Dedifferentiated amniotic fluid mesenchymal stem cell (primary cell): Measurements from ENCODE around the gene CSAG3.
"Not testable (repeated sequence)": the region's sequence is repeated elsewhere in the genome, so short reads cannot be mapped to it uniquely, and the experiment has no call there.

ENCODE experiments used
- DNase-seq: peaks from one replicate; pipeline ENCODE4 v3.0.0-alpha.2; 2016; ENCODE audit errors: extremely low spot score

CSAG3 gene

DNA sequence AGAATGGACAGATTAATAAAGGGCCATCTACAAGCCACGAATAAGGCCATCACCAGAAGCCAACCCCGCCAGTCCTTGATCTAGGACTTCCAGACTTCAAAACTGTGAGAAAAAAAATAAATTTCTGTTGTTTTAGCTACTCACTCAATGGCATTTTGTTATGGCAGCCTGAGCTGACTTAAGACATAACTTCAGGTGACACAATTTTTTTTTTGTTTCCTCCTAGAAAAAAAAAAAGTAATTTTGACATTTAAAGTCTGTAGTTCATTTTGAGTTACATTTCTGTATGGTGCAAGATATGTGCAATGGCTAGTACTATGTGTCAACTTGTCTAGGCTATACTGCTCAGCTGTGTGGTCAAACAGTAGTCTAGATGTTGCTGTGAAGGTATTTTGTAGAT, at the start of gene CSAG3:
CSAG3 (plus strand) TSS at position 301 of the 400 bp plus-strand sequence.
- not testable (repeated sequence) for DNase-seq

DNA sequence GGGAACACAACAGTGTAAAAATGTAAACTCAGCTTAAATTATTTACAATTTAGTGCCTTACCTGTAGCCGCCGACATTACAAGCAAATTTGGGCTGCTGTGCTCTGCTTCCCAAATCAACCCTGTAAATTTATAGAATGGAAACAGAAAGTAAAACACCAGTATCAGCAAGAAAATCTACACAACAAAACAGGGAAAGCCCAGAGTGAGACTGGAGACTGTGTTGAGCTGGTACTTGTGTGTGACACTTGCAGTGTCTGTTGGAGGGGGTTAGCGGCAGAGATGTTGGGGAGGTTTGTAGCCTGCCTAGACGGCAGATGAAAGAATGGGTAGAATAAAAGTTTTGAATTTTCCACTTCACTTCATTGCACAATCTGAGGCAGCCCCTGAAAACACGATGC, 45.8 kb upstream of the CSAG3 start:
- not testable (repeated sequence) for DNase-seq

- not testable (repeated sequence) for DNase-seq
Observed at GRCh38 chrX:152713815-152714787, 44.9 kb upstream of the CSAG3 start, which contains the start of gene MAGEA2B. Gene MAGEA2B, plus strand, starts transcription at chrX:152714628. Its CDS starts 2,479 bp downstream, at chrX:152717107.

GRCh38 chrX:152725409-152725808, 33.6 kb upstream of the CSAG3 start:
- DNase-seq, result no peak

GRCh38 chrX:152733261-152733975, 25.6 kb upstream of the CSAG3 start, which contains the start of the genes CSAG1 and MAGEA12:
Gene CSAG1, minus strand, starts transcription at chrX:152733721. Its CDS starts 1,261 bp downstream, at chrX:152732460.
Gene MAGEA12, plus strand, starts transcription at chrX:152733757. Its CDS starts 2,405 bp downstream, at chrX:152736162.
- no peak for DNase-seq

GRCh38 chrX:152734143-152734858, 24.7 kb upstream of the CSAG3 start:
- not testable (repeated sequence) for DNase-seq

DNA sequence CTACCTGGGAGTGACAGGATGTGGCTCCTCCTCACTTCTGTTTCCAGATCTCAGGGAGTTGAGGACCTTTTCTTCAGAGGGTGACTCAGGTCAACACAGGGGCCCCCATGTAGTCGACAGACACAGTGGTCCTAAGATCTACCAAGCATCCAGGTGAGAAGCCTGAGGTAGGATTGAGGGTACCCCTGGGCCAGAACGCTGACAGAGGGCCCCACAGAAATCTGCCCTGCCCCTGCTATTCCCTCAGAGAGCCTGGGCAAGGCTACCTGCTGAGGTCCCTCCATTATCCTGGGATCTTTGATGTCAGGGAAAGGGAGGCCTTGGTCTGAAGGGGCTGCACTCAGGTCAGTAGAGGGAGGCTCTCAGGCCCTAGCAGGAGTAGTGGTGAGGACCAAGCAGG, 23.9 kb upstream of the CSAG3 start:
- no peak for DNase-seq

GRCh38 chrX:152735860-152736511, 23.0 kb upstream of the CSAG3 start:
- DNase-seq, result no peak

GRCh38 chrX:152736528-152736927, 22.5 kb upstream of the CSAG3 start:
- not testable (repeated sequence) for DNase-seq

- no peak for DNase-seq
Observed at GRCh38 chrX:152738560-152738959, 20.5 kb upstream of the CSAG3 start.

DNA sequence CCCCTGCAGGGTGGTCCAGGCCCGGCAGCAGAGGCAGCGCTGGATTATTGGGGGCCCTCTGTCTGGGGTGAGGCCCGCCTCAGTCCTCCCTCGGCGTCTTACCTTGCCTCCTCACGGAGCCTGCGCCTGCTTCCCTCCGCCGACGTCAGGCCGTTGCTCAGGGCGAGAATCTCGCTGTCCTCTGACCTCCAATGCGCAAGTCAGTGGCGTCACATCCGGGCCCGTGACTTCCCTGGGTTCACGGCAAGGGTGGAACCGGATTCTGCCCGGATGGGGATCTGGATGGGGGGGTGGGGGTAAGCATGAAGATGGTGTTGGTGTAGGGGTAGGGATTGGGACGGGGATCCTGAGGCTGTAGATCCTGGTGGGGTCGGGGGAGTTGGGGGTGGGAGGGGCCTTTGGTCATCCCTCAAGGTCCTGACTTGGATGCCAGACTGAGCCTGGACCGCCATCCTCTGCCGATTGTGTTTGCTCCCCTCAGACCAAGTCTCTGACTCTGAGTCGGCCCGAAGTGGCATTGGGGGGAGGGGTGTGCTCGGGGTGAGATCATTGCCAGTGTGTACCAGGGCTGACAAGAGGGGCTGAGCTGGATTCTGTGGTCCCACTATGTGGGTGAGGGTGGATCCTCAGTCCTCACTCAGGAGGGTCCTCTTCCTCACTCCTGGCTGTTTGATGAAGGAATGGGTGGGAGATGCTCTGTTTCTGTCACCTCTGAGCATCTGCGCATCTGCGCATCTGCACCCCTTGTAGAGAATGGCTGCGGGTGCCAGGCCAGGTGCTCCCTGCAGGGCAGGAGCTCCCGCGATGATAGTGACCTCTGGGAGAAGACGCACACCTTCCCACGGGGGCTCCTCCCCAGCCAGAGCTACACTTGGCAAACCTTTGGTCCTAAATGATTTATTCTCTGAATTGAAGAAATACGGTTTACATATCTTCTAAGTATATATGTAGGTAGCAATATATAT, 5.0 kb upstream of the CSAG3 start, which contains the start of gene MAGEA2:
MAGEA2 (minus strand) TSS at position 157 of the 965 bp plus-strand sequence. CDS start 2,479 bp downstream, outside the sequence.
- not testable (repeated sequence) for DNase-seq

DNA sequence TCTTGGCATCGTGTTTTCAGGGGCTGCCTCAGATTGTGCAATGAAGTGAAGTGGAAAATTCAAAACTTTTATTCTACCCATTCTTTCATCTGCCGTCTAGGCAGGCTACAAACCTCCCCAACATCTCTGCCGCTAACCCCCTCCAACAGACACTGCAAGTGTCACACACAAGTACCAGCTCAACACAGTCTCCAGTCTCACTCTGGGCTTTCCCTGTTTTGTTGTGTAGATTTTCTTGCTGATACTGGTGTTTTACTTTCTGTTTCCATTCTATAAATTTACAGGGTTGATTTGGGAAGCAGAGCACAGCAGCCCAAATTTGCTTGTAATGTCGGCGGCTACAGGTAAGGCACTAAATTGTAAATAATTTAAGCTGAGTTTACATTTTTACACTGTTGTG, 4.1 kb upstream of the CSAG3 start:
- DNase-seq, result not testable (repeated sequence)

DNA sequence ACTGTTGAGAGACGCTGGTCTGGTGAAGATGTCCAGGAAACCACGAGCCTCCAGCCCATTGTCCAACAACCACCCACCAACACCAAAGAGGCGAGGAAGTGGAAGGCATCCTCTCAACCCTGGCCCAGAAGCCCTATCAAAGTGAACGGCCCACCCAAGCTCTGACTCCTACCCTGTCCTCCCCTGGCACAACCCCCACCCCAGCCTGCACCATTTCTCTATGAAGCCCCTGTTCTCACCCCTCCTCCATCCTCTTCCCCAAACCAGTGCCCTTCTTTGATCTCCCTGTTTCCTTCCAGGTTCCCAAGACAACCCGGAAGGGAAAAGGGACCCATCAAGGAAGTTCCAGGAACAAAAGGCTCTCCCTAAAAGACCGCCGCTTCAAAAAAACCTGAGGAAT, 526 bp downstream of the CSAG3 start:
- DNase-seq, result not testable (repeated sequence)

DNA sequence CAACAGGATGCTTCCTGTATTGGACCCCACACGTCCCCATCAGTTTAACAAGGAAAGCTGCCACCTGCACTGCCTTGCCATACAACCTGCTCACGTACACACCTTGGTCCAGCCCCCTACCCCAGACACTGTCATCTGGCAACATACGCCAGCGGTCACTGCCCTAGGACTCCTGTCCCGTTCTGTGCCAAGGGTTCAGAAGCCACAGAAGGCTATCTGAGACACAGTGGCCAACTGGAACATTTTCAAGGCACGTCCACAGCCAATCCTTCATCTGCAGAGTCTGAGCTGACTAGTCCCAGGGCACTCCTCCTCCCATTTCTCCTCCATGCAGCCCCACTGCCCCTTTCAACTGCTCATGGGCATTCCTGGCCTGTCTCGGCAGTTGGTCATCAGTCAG, 2.6 kb downstream of the CSAG3 start:
- not testable (repeated sequence) for DNase-seq

- DNase-seq, result not testable (repeated sequence)
Observed at GRCh38 chrX:152766562-152766961, 7.5 kb downstream of the CSAG3 start.

DNA sequence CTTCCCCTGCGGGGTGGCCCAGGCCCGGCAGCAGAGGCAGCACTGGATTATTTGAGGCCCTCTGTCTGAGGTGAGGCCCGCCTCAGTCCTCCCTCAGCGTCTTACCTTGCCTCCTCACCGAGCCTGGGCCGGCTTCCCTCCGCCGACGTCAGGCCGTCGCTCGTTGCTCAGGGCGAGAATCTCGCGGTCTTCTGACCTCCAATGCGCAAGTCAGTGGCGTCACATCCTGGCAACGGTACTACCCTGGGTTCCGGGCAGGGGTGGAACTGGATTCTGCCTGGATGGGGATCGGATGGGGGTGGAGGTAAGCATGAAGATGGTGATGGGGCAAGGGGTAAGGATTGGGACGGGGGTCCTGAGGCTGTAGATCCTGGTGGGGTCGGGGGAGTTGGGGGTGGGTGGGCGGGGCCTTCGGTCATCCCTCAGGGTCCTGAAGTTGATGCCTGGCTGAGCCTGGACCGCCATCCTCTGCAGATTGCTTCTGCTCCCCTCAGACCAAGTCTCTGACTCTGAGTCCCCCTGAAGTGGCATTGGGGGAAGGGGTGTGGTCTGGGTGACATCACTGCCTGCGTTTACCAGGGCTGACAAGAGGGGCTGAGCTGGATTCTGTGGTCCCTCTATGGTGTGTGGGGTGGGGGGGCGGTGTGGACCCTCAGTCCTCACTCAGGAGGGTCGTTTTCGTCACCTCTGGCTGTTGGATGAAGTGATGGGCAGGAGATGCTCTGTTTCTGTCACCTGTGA, 10.7 kb downstream of the CSAG3 start, which contains the start of gene MAGEA6:
MAGEA6 (minus strand) TSS at position 141 of the 741 bp plus-strand sequence. CDS start 2,039 bp downstream, outside the sequence.
- not testable (repeated sequence) for DNase-seq

- DNase-seq, result not testable (repeated sequence)
Observed at GRCh38 chrX:152787062-152787461, 28.0 kb downstream of the CSAG3 start.

DNA sequence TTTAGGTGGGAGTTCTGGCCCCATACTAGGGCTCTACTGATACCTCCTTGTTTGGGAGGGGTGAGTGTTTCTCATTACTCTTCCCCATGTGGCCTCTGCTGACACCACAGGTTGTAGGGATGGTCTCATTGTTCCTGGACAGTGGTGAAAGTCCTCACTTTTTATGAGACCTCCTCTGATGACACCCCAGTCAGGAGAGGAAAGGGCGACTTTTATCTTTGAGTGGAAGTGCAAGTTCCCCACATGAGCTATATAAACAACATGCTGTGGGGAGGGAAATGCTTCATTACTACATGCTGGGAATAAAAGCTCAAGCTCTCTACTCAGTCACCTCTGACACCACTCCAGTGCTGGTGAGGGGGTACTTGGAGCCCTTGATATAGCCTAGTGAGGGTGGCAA, 39.9 kb downstream of the CSAG3 start:
- no peak for DNase-seq

- DNase-seq, result no peak
Observed at GRCh38 chrX:152806035-152806434, 47.0 kb downstream of the CSAG3 start.
